Uterus (tissue), 2 donors: ENCODE data around the gene GAP43.

ENCODE experiments used
- CTCF ChIP-seq, 4 experiments: fragments of 200-600 bp in 2 of 4; fragments of 450-650 bp in 2 of 4; sonication (generic) in 2 of 4; IDR thresholded peaks; one replicate each; pipeline ENCODE4 v1.5.1; 2016 to 2019; ENCODE audit warnings: antibody characterized with exemption in 4 of 4, mild to moderate bottlenecking in 2 of 4, moderate library complexity in 1 of 4
- POLR2A ChIP-seq, 2 donors: fragments of 450-650 bp; IDR thresholded peaks; one replicate each; pipeline ENCODE4 v1.6.1; 2016; ENCODE audit warnings: antibody characterized with exemption in 2 of 2, mild to moderate bottlenecking in 1 of 2, moderate library complexity in 1 of 2

- TF ChIP-seq CTCF (IDR thresholded peaks at IDR 0.05) (no peak), POLR2A (IDR thresholded peaks at IDR 0.05) (no peak)
Measured at GRCh38 chr3:115657168-115657567, 33.9 kb downstream of the GAP43 start.
